Keratinocyte (primary cell): Measurements from ENCODE around the gene LSM14A. TPM values are rescaled to one million over a fixed set of nuclear protein-coding genes. Genes with fewer than 3 reads are reported as not detected.

ENCODE experiments used
- DNase-seq: peaks from one replicate; pipeline ENCODE4 v3.0.0-alpha.2; 2011; ENCODE audit warnings: low read depth, missing footprints, low spot score
- FAIRE-seq: peaks from 2 replicates; lab custom pipeline; 2011; peaks lifted over from hg19 to GRCh38; lab: Jason Lieb, UNC
- H2AFZ ChIP-seq: 2 replicates; pipeline ENCODE4 v1.6.0; 2012; ENCODE audit warnings: low read length, control low read depth, inconsistent platforms; ENCODE audit not compliant: control insufficient read depth
- H3K27ac ChIP-seq: 2 replicates; pipeline ENCODE4 v1.5.1; 2011; ENCODE audit warnings: low read length; ENCODE audit not compliant: control insufficient read depth, insufficient read depth
- H3K27me3 ChIP-seq: 3 replicates; pipeline ENCODE4 v1.6.0; 2011; ENCODE audit warnings: low read length; ENCODE audit not compliant: control insufficient read depth, insufficient read depth; ENCODE audit errors: extremely low read depth
- H3K36me3 ChIP-seq, 2 experiments: 2 replicates in 1 of 2; 3 replicates in 1 of 2; pipeline ENCODE4 v1.5.1; 2011; ENCODE audit warnings: low read length in 2 of 2, mild to moderate bottlenecking in 1 of 2; ENCODE audit not compliant: control insufficient read depth in 2 of 2, insufficient read depth in 2 of 2; ENCODE audit errors: extremely low read depth in 1 of 2
- H3K4me1 ChIP-seq: 3 replicates; pipeline ENCODE4 v1.5.1; 2011; ENCODE audit warnings: low read length; ENCODE audit not compliant: control insufficient read depth, insufficient read depth; ENCODE audit errors: extremely low read depth
- H3K4me2 ChIP-seq: 3 replicates; pipeline ENCODE4 v1.6.0; 2011; ENCODE audit warnings: low read depth, low read length; ENCODE audit not compliant: control insufficient read depth, insufficient read depth; ENCODE audit errors: extremely low read depth
- H3K4me3 ChIP-seq, 3 experiments: fragments of 200-600 bp in 1 of 3; sonication (generic) in 1 of 3; 2 replicates in 2 of 3; 3 replicates in 1 of 3; pipeline ENCODE4 v1.5.1; 2011 to 2016; ENCODE audit warnings: low read length in 3 of 3, mild to moderate bottlenecking in 3 of 3, control low read depth in 2 of 3, inconsistent platforms in 1 of 3, low read depth in 1 of 3, mixed read lengths in 1 of 3, mixed run types in 1 of 3, moderate library complexity in 1 of 3; ENCODE audit not compliant: control insufficient read depth in 2 of 3, insufficient read depth in 2 of 3; ENCODE audit errors: extremely low read depth in 1 of 3
- H3K79me2 ChIP-seq: 2 replicates; pipeline ENCODE4 v1.6.0; 2012; ENCODE audit warnings: low read length; ENCODE audit not compliant: control insufficient read depth, insufficient read depth
- H3K9ac ChIP-seq: 3 replicates; pipeline ENCODE4 v1.6.0; 2011; ENCODE audit warnings: low read length; ENCODE audit not compliant: control insufficient read depth, insufficient read depth; ENCODE audit errors: extremely low read depth
- H3K9me1 ChIP-seq: 3 replicates; pipeline ENCODE4 v1.6.0; 2011; ENCODE audit warnings: low read length; ENCODE audit not compliant: control insufficient read depth, insufficient read depth; ENCODE audit errors: extremely low read depth
- H3K9me3 ChIP-seq: 2 replicates; pipeline ENCODE4 v1.5.1; 2012; ENCODE audit warnings: low read depth, low read length; ENCODE audit not compliant: control insufficient read depth
- H4K20me1 ChIP-seq: 3 replicates; pipeline ENCODE4 v1.6.0; 2011; ENCODE audit warnings: low read length; ENCODE audit not compliant: control insufficient read depth, insufficient read depth; ENCODE audit errors: extremely low read depth
- EZH2 ChIP-seq: IDR thresholded peaks from one replicate; pipeline ENCODE4 v1.6.1; 2012; ENCODE audit warnings: inconsistent platforms, mild to moderate bottlenecking, low read length, moderate library complexity
- dilution Hi-C: fragments of 300-500 bp; cut with MboI; formaldehyde crosslinking; loops from one replicate; pipeline ENCODE4 v1.7.0; 2020; ENCODE audit warnings: low sequenced_read_pairs; ENCODE audit not compliant: extremely low pct_ligation_motif_present
- polyA plus RNA-seq, 5 experiments: library from polyadenylated mRNA; depleted of rRNA in 3 of 5; stranded (reverse) in 3 of 5; stranded (forward) in 1 of 5; unstranded in 1 of 5; fragments of >200 nt; gene quantifications; 1 replicate in 1 of 5; 2 replicates in 3 of 5; 3 replicates in 1 of 5; pipeline versions ENCODE4 v1.2.1 to v1.2.3, GENCODE V29; 2011 to 2012; ENCODE audit warnings: missing spikeins in 2 of 5, low read depth in 1 of 5, low replicate concordance in 1 of 5
- TF ChIP-seq, protein P1 (sequence below), 3 experiments: IDR thresholded peaks in 1 of 3; conservative IDR thresholded peaks in 1 of 3; optimal IDR thresholded peaks in 1 of 3; 2 replicates in 2 of 3; 3 replicates in 1 of 3; pipeline versions ENCODE3 to v1.5.1; 2011; ENCODE audit warnings: low read length in 3 of 3, mild to moderate bottlenecking in 3 of 3, moderate library complexity in 2 of 3, control low read depth in 1 of 3, inconsistent platforms in 1 of 3; ENCODE audit not compliant: insufficient read depth in 2 of 3; ENCODE audit errors: extremely low read depth in 1 of 3

The LSM14A gene
- polyA plus RNA-seq, 1 donor (not counting 4 experiments of a cell fraction or from before 2014, with no cell fraction given), result 103 TPM

DNA sequence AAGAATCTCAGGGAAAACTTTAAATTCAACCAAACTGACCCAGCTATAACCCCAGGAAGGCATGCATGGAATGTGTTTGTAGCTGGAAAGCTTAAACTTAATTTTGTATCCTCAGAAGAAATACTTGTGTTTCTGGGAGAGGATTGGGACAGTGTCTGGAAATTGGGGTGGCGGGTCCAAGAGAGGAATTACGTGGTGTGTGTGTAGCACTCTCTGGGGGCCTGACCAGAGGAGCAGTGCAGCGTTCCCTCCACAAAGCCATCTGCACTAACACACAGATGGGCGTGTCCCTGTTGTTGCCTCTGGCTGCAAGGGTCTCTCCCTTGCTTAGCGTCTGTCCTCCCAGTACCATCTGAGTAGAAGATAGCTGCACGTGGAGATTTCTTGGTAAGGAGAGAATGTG, 88.5 kb downstream of the LSM14A start:
- FAIRE-seq, result no peak
- dilution Hi-C loops, result no loop called here
- no peak overlapping the region for H3K9ac ChIP-seq
- peaks cover 20% of the 10 kb centered on the region for H3K4me1 ChIP-seq
- no peak overlapping the region for H2AFZ ChIP-seq
- no peak overlapping the region for H3K4me2 ChIP-seq
- H3K9me1 ChIP-seq, result peaks cover 3% of the 10 kb centered on the region
- H3K27ac ChIP-seq, result no peak overlapping the region
- H3K4me3 ChIP-seq, result no peak overlapping the region
- peaks cover 23% of the 10 kb centered on the region for H3K79me2 ChIP-seq
- peaks cover 2% of the 10 kb centered on the region for H4K20me1 ChIP-seq
- DNase-seq, result no peak
- H3K36me3 ChIP-seq, result peaks cover 0 to 3% of the 10 kb centered on the region in 2 experiments
- TF ChIP-seq, protein P1, sequence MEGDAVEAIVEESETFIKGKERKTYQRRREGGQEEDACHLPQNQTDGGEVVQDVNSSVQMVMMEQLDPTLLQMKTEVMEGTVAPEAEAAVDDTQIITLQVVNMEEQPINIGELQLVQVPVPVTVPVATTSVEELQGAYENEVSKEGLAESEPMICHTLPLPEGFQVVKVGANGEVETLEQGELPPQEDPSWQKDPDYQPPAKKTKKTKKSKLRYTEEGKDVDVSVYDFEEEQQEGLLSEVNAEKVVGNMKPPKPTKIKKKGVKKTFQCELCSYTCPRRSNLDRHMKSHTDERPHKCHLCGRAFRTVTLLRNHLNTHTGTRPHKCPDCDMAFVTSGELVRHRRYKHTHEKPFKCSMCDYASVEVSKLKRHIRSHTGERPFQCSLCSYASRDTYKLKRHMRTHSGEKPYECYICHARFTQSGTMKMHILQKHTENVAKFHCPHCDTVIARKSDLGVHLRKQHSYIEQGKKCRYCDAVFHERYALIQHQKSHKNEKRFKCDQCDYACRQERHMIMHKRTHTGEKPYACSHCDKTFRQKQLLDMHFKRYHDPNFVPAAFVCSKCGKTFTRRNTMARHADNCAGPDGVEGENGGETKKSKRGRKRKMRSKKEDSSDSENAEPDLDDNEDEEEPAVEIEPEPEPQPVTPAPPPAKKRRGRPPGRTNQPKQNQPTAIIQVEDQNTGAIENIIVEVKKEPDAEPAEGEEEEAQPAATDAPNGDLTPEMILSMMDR (optimal IDR thresholded peaks at IDR 0.05 in 1 of 3, IDR thresholded peaks at IDR 0.05 in 1 of 3, conservative IDR thresholded peaks at IDR 0.05 in 1 of 3; ENCODE audit: extremely low read depth in 1 of 3, insufficient read depth in 2 of 3, low read length in 3 of 3), result no peak
- TF ChIP-seq EZH2, result no peak
- H3K9me3 ChIP-seq, result no peaks in the 10 kb centered on the region
- H3K27me3 ChIP-seq, result no peaks in the 10 kb centered on the region

DNA sequence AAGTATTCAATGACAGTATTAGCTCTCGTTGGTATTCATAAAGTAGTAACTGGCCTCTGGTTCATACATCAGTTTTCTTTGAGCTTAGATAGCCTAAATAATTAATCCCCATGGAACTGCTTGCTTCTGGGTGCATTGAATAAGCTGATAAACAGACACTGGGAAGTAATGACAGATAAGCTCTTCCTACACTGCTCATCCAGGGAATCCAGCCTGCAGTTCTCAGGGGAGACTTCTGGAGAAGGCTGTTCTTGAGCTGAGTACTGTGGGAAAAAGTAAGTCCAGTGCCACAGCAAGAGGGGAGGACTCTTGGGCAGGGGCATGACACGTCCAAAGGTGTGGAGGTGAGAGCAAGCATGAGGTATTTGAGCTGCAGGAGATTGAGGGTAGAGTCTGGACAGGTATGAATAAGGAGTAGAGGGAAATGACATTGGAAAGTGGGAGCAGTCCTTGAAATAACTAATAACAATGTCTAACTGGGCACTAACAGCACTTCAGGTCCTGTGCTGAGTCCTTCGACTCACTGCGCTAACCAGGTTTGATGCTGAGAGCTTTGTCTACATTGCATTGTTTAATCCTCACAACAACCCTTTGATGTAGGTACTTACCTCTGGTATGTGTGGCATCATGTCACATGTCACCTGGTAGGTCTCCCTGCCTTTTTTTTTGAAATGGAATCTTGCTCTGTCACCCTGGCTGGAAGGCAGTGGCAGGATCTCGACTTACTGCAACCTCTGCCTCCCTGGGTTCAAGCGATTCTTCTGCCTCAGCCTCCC, 89.2 kb downstream of the LSM14A start:
- Histone ChIP-seq H3K27me3 (no peaks in the 10 kb centered on the region), H3K9ac (no peak overlapping the region), H3K4me3 (no peak overlapping the region), H3K27ac (no peak overlapping the region), H3K9me1 (peaks cover 3% of the 10 kb centered on the region), H4K20me1 (peaks cover 2% of the 10 kb centered on the region), H3K9me3 (no peaks in the 10 kb centered on the region), H3K79me2 (peaks cover 26% of the 10 kb centered on the region), H2AFZ (no peak overlapping the region), H3K4me2 (no peak overlapping the region), H3K36me3 (peaks cover 0 to 8% of the 10 kb centered on the region in 2 experiments), H3K4me1 (peaks cover 23% of the 10 kb centered on the region)
- no peak for DNase-seq
- dilution Hi-C loops, result no loop called here
- TF ChIP-seq, protein P1 (optimal IDR thresholded peaks at IDR 0.05 in 1 of 3, IDR thresholded peaks at IDR 0.05 in 1 of 3, conservative IDR thresholded peaks at IDR 0.05 in 1 of 3; ENCODE audit: extremely low read depth in 1 of 3, insufficient read depth in 2 of 3, low read length in 3 of 3), result no peak
- no peak for TF ChIP-seq EZH2
- FAIRE-seq, result no peak
